Upper lobe of right lung (tissue), 1 donor: ENCODE measurements around the gene PIK3R4. TPM values are rescaled to one million over a fixed set of nuclear protein-coding genes. Genes with fewer than 3 reads are reported as not detected.

Experiments
- ATAC-seq: fragments of 200-7000 bp; cut with Tn5 transposase; one replicate; pipeline ENCODE4 v1.9.1; 2020; ENCODE audit warnings: mild to moderate bottlenecking, moderate library complexity
- DNase-seq: peaks from one replicate; pipeline ENCODE4 v3.0.0-alpha.2; 2020
- H3K27ac ChIP-seq: fragments of 200-600 bp; one replicate; pipeline ENCODE4 v1.8.0; 2022
- H3K27me3 ChIP-seq: fragments of 200-600 bp; one replicate; pipeline ENCODE4 v1.8.0; 2022; ENCODE audit warnings: mild to moderate bottlenecking
- H3K36me3 ChIP-seq: fragments of 200-600 bp; one replicate; pipeline ENCODE4 v1.8.0; 2022
- H3K4me1 ChIP-seq: fragments of 200-600 bp; one replicate; pipeline ENCODE4 v1.8.0; 2022
- H3K4me3 ChIP-seq: fragments of 200-600 bp; one replicate; pipeline ENCODE4 v1.8.0; 2022; ENCODE audit warnings: mild to moderate bottlenecking
- H3K9me3 ChIP-seq: fragments of 200-600 bp; one replicate; pipeline ENCODE4 v1.8.0; 2022
- intact Hi-C: fragments of 100-400 bp; cut with DNase I; formaldehyde crosslinking; loops from one replicate; pipeline ENCODE4 v1.11.0; 2022
- total RNA-seq: library from RNA; stranded (reverse); fragmentation: NEBNext Ultra II Directional; extraction: Animal tissue kit (Norgen Biotek cat#: 25700); gene quantifications from one replicate; pipeline ENCODE4 v1.2.1, GENCODE V29; 2021
- TF ChIP-seq, protein P1 (sequence below): fragments of 200-600 bp; IDR thresholded peaks from one replicate; pipeline ENCODE4 v1.8.0; 2022; ENCODE audit warnings: antibody characterized with exemption
- donor health status: DM: no; HTN: yes; CAD: no; lungs with severe emphysema.

PIK3R4 gene
- total RNA-seq, 1 donor from 2014 or later = 32.2 TPM

GRCh38 chr3:130659911-130660310, 86.7 kb downstream of the PIK3R4 start:
- Histone ChIP-seq H3K4me1 (no peaks in the 10 kb centered on the region), H3K9me3 (no peaks in the 10 kb centered on the region), H3K27ac (no peak overlapping the region), H3K27me3 (no peaks in the 10 kb centered on the region), H3K36me3 (peaks cover 6% of the 10 kb centered on the region), H3K4me3 (no peak overlapping the region)
- DNase-seq (no peak), ATAC-seq (no peak)
- TF ChIP-seq, protein P1, sequence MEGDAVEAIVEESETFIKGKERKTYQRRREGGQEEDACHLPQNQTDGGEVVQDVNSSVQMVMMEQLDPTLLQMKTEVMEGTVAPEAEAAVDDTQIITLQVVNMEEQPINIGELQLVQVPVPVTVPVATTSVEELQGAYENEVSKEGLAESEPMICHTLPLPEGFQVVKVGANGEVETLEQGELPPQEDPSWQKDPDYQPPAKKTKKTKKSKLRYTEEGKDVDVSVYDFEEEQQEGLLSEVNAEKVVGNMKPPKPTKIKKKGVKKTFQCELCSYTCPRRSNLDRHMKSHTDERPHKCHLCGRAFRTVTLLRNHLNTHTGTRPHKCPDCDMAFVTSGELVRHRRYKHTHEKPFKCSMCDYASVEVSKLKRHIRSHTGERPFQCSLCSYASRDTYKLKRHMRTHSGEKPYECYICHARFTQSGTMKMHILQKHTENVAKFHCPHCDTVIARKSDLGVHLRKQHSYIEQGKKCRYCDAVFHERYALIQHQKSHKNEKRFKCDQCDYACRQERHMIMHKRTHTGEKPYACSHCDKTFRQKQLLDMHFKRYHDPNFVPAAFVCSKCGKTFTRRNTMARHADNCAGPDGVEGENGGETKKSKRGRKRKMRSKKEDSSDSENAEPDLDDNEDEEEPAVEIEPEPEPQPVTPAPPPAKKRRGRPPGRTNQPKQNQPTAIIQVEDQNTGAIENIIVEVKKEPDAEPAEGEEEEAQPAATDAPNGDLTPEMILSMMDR = no peak
- intact Hi-C loops = no loop called here

DNA sequence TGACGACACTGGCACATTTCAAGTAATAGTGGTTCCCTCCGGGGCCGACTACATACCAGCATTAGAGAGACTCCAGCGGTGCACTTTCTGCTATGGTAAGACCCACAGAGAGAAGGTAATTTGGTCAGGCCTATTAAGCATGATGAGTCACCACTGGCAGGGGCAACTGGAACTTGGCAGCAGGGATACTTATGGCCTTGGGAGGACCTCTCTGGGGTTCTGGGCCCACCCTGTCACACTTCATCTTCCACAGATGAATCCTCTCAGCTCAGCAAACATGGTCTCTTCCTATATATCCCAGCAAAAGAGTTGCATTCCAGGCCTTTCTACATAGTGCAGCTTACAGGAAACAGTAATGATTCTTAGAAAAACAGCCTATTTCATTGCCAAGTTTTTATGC, 88.0 kb downstream of the PIK3R4 start:
- Histone ChIP-seq H3K9me3 (no peaks in the 10 kb centered on the region), H3K36me3 (peaks cover 4% of the 10 kb centered on the region), H3K27me3 (no peaks in the 10 kb centered on the region), H3K27ac (no peak overlapping the region), H3K4me3 (no peak overlapping the region), H3K4me1 (no peaks in the 10 kb centered on the region)
- no peak for DNase-seq
- intact Hi-C loops = no loop called here
- no peak for ATAC-seq
- TF ChIP-seq, protein P1 = no peak

- Histone ChIP-seq H3K4me3 (no peak overlapping the region), H3K27ac (no peak overlapping the region), H3K9me3 (no peaks in the 10 kb centered on the region), H3K27me3 (no peaks in the 10 kb centered on the region), H3K36me3 (no peaks in the 10 kb centered on the region), H3K4me1 (no peaks in the 10 kb centered on the region)
- TF ChIP-seq, protein P1 = no peak
- DNase-seq = no peak
- ATAC-seq = peak; percentile 31
- intact Hi-C loops = no loop called here
These were observed 90.0 kb downstream of the PIK3R4 start for GRCh38 chr3:130656627-130657026.

GRCh38 chr3:130654921-130655320, 91.7 kb downstream of the PIK3R4 start:
- H3K9me3 ChIP-seq = no peaks in the 10 kb centered on the region
- no peak overlapping the region for H3K4me3 ChIP-seq
- TF ChIP-seq, protein P1 = no peak

GRCh38 chr3:130654091-130654490, 92.5 kb downstream of the PIK3R4 start:
- TF ChIP-seq, protein P1 = no peak
- ATAC-seq (no peak), DNase-seq (no peak)
- Histone ChIP-seq H3K27me3 (no peaks in the 10 kb centered on the region), H3K36me3 (no peaks in the 10 kb centered on the region), H3K9me3 (no peaks in the 10 kb centered on the region), H3K4me1 (no peaks in the 10 kb centered on the region), H3K27ac (no peak overlapping the region), H3K4me3 (no peak overlapping the region)
- intact Hi-C loops = no loop called here

More at GRCh38 chr3:130654921-130655320, 91.7 kb downstream of the PIK3R4 start:
- no peaks in the 10 kb centered on the region for H3K4me1 ChIP-seq
- H3K27me3 ChIP-seq = no peaks in the 10 kb centered on the region
- H3K27ac ChIP-seq = no peak overlapping the region
- ATAC-seq = peak; percentile 48
- no peak for DNase-seq
- intact Hi-C loops = no loop called here
- no peaks in the 10 kb centered on the region for H3K36me3 ChIP-seq

DNA sequence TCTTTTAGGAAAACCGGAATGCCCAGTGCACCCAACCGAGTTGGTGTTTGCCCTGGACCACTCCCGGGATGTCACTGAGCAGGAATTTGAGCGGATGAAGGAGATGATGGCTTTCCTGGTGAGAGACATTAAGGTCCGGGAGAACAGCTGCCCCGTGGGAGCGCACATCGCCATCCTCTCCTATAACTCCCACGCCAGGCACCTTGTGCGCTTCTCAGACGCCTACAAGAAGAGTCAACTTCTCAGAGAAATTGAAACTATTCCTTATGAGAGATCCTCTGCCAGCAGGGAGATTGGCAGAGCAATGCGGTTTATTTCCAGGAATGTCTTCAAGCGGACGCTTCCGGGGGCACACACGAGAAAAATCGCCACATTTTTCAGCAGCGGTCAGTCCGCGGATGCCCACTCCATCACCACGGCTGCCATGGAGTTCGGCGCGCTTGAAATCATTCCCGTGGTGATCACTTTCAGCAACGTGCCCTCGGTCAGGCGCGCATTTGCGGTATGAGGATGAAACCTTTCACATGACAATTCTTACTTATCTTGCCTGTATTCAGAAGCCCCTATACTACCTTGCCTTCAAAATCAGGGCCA, 97.5 kb downstream of the PIK3R4 start:
- DNase-seq (no peak), ATAC-seq (no peak)
- intact Hi-C loops = no loop called here
- Histone ChIP-seq H3K9me3 (no peaks in the 10 kb centered on the region), H3K27me3 (no peaks in the 10 kb centered on the region), H3K36me3 (no peaks in the 10 kb centered on the region), H3K4me3 (no peak overlapping the region), H3K27ac (no peak overlapping the region), H3K4me1 (no peaks in the 10 kb centered on the region)
- TF ChIP-seq, protein P1 = no peak
